Thyroid gland (tissue), 4 donors: ENCODE results near the gene ANKRD49.

ENCODE experiments used
- POLR2A ChIP-seq, 2 donors: fragments of 450-650 bp; IDR thresholded peaks; one replicate each; pipeline ENCODE4 v1.6.1; 2017; ENCODE audit warnings: antibody characterized with exemption in 2 of 2, mild to moderate bottlenecking in 2 of 2, moderate library complexity in 1 of 2
- TF ChIP-seq, protein P1 (sequence below), 6 experiments: fragments of 200-600 bp in 3 of 6; fragments of 450-650 bp in 3 of 6; sonication (generic) in 3 of 6; IDR thresholded peaks; one replicate each; pipeline ENCODE4 v1.5.1; 2016 to 2019; ENCODE audit warnings: antibody characterized with exemption in 6 of 6, mild to moderate bottlenecking in 2 of 6, inconsistent platforms in 1 of 6, moderate library complexity in 1 of 6

DNA sequence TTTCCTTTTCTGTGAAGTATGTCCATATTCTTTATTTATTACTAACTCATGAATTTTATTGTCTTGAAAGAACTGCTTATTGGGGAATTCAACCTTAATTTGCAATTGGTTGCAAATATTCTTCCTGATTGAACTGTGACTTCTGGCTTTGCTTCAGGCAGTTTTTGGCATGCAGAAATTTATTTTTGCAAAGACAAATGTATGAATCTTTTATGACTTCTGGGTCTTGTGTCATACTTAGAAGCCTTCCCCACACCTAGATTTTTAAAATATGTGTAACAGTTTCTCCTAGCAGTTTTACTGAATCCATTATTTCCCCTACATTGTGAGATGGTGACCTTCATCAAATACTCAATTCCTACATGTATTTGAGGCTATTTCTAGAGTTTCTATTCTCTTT, 12.4 kb upstream of the ANKRD49 start:
- TF ChIP-seq, protein P1, sequence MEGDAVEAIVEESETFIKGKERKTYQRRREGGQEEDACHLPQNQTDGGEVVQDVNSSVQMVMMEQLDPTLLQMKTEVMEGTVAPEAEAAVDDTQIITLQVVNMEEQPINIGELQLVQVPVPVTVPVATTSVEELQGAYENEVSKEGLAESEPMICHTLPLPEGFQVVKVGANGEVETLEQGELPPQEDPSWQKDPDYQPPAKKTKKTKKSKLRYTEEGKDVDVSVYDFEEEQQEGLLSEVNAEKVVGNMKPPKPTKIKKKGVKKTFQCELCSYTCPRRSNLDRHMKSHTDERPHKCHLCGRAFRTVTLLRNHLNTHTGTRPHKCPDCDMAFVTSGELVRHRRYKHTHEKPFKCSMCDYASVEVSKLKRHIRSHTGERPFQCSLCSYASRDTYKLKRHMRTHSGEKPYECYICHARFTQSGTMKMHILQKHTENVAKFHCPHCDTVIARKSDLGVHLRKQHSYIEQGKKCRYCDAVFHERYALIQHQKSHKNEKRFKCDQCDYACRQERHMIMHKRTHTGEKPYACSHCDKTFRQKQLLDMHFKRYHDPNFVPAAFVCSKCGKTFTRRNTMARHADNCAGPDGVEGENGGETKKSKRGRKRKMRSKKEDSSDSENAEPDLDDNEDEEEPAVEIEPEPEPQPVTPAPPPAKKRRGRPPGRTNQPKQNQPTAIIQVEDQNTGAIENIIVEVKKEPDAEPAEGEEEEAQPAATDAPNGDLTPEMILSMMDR (IDR thresholded peaks at IDR 0.05) = no peak
- TF ChIP-seq POLR2A (IDR thresholded peaks at IDR 0.05) = no peak
